Stomach (tissue), 9 donors: Measurements from ENCODE around the gene RPN2. TPM values are rescaled to one million over a fixed set of nuclear protein-coding genes. Genes with fewer than 3 reads are reported as not detected.
A peak's percentile ranks its signal among the peaks of the same experiment; 100 is the strongest.

ENCODE experiments used
- DNase-seq, 2 donors: peaks; one replicate each; pipeline versions ENCODE4 v3.0.0 to v3.0.0-alpha.2; 2013 to 2019
- H3K27ac ChIP-seq, 5 donors: fragments of 200-600 bp in 4 of 5; sonication (generic) in 4 of 5; one replicate each; pipeline ENCODE4 v1.5.1; 2013 to 2019; ENCODE audit warnings: mild to moderate bottlenecking in 1 of 5, moderate library complexity in 1 of 5
- H3K27me3 ChIP-seq, 3 donors: fragments of 200-600 bp; sonication (generic); one replicate each; pipeline ENCODE4 v1.5.1; 2017 to 2019; ENCODE audit warnings: mixed run types in 1 of 3
- H3K36me3 ChIP-seq, 4 donors: fragments of 200-600 bp; sonication (generic); 1 replicate in 3 of 4; 2 replicates in 1 of 4; pipeline ENCODE4 v1.5.1; 2016 to 2019
- H3K4me1 ChIP-seq, 4 donors: fragments of 200-600 bp; sonication (generic); one replicate each; pipeline ENCODE4 v1.5.1; 2016 to 2019
- H3K4me3 ChIP-seq, 4 donors: fragments of 200-600 bp; sonication (generic) in 3 of 4; one replicate each; pipeline ENCODE4 v1.5.1; 2016 to 2019; ENCODE audit warnings: mild to moderate bottlenecking in 1 of 4
- H3K9me3 ChIP-seq, 4 donors: fragments of 200-600 bp; sonication (generic); one replicate each; pipeline ENCODE4 v1.5.1; 2016 to 2019
- CTCF ChIP-seq, 7 experiments: fragments of 450-650 bp in 4 of 7; fragments of 200-600 bp in 3 of 7; sonication (generic) in 3 of 7; IDR thresholded peaks; one replicate each; pipeline ENCODE4 v1.5.1; 2016 to 2019; ENCODE audit warnings: antibody characterized with exemption in 7 of 7, control low read depth in 2 of 7, mild to moderate bottlenecking in 1 of 7
- EP300 ChIP-seq: sonication (generic); formaldehyde crosslinking; IDR thresholded peaks from one replicate; pipeline ENCODE4 v1.6.1; 2017; ENCODE audit warnings: antibody characterized with exemption
- POLR2A ChIP-seq, 4 donors: fragments of 450-650 bp; IDR thresholded peaks; one replicate each; pipeline ENCODE4 v1.6.1; 2016; ENCODE audit warnings: antibody characterized with exemption in 4 of 4, control low read depth in 2 of 4, mild to moderate bottlenecking in 1 of 4, moderate library complexity in 1 of 4
- POLR2AphosphoS5 ChIP-seq, 3 donors: sonication (generic); formaldehyde crosslinking; IDR thresholded peaks; one replicate each; pipeline ENCODE4 v1.6.1; 2016; ENCODE audit warnings: antibody characterized with exemption in 3 of 3
- WGBS, 5 donors: extraction: QIAGEN DNeasy Blood & Tissue Kit in 3 of 5; methylation state at CpG; one replicate each; pipeline versions ENCODE4 v1.1.5 to v1.1.7; 2013 to 2018; 5-methylcytosine and 5-hydroxymethylcytosine counted together
- intact Hi-C: fragments of 100-400 bp; cut with DNase I; formaldehyde crosslinking; loops from one replicate; pipeline ENCODE4 v1.15.1; 2023; ENCODE audit warnings: low total_unique reads
- polyA plus RNA-seq, 3 donors: library from polyadenylated mRNA; stranded (reverse); fragments of 200-250 nt; gene quantifications; one replicate each; pipeline ENCODE4 v1.2.3, GENCODE V29; 2013
- total RNA-seq, 5 donors: library from RNA; depleted of rRNA; stranded (reverse); fragments of >200 nt; gene quantifications; one replicate each; pipeline versions ENCODE4 v1.1.0 to v1.2.3, GENCODE V29; 2014 to 2016
- donor health status: healthy with polysubstance abuse.
- donor health status: Bipolar disorder and iron deficiency.
- donor health status: healthy.

Gene RPN2
- total and polyA plus RNA-seq, 8 donors: 32.5 to 163 (median 85.3) TPM

- H3K4me1 ChIP-seq: peaks cover 27 to 59% (median 45%) of the 10 kb centered on the region in 4 donors
- TF ChIP-seq CTCF (IDR thresholded peaks at IDR 0.05) (no peak), POLR2A (IDR thresholded peaks at IDR 0.05) (no peak), EP300 (no peak), POLR2AphosphoS5 (IDR thresholded peaks at IDR 0.05) (no peak)
- intact Hi-C loops: no loop called here
- no peaks in the 10 kb centered on the region for H3K9me3 ChIP-seq
- 4 to 6% (median 5%) methylated on average over 11 to 15 of the region's 15 CpGs for WGBS, 5 donors
- no peaks in the 10 kb centered on the region for H3K27me3 ChIP-seq
- DNase-seq: no peak
- H3K27ac ChIP-seq: peak overlapping the region; percentile 95 to 98 (median 98)
- peaks cover 11 to 19% (median 15%) of the 10 kb centered on the region in 4 donors for H3K36me3 ChIP-seq
- peak overlapping the region; percentile 85 to 97 (median 91) for H3K4me3 ChIP-seq
Measured at GRCh38 chr20:37179683-37180524, 774 bp downstream of the RPN2 start.

GRCh38 chr20:37185686-37186085, 6.6 kb downstream of the RPN2 start:
- intact Hi-C loops: no loop called here
- Histone ChIP-seq H3K27me3 (no peaks in the 10 kb centered on the region), H3K36me3 (peaks cover 30 to 71% (median 59%) of the 10 kb centered on the region in 4 donors), H3K4me1 (peaks cover 25 to 64% (median 42%) of the 10 kb centered on the region in 4 donors), H3K9me3 (no peaks in the 10 kb centered on the region), H3K27ac (no peak overlapping the region), H3K4me3 (no peak overlapping the region)
- 92 to 97% (median 93%) methylated on average over 5 of the region's 5 CpGs for WGBS, 5 donors
- DNase-seq: no peak
- no peak for TF ChIP-seq POLR2AphosphoS5 (IDR thresholded peaks at IDR 0.05)
- TF ChIP-seq CTCF (IDR thresholded peaks at IDR 0.05): no peak
- TF ChIP-seq EP300: no peak
- TF ChIP-seq POLR2A (IDR thresholded peaks at IDR 0.05): no peak

- intact Hi-C loops: no loop called here
- peaks cover 18 to 64% (median 40%) of the 10 kb centered on the region in 4 donors for H3K4me1 ChIP-seq
- no peaks in the 10 kb centered on the region for H3K9me3 ChIP-seq
- TF ChIP-seq POLR2A (IDR thresholded peaks at IDR 0.05) (no peak), CTCF (IDR thresholded peaks at IDR 0.05) (no peak), EP300 (no peak), POLR2AphosphoS5 (IDR thresholded peaks at IDR 0.05) (no peak)
- DNase-seq: no peak
- H3K4me3 ChIP-seq: no peak overlapping the region
- 80 to 97% (median 89%) methylated on average over 6 to 7 of the region's 7 CpGs for WGBS, 5 donors
- H3K27ac ChIP-seq: no peak overlapping the region
- no peaks in the 10 kb centered on the region for H3K27me3 ChIP-seq
- H3K36me3 ChIP-seq: peaks cover 30 to 79% (median 59%) of the 10 kb centered on the region in 4 donors
Measured at GRCh38 chr20:37188787-37189186, 9.7 kb downstream of the RPN2 start.

GRCh38 chr20:37189416-37190016, 10.4 kb downstream of the RPN2 start:
- no peak for TF ChIP-seq POLR2AphosphoS5 (IDR thresholded peaks at IDR 0.05)
- no peak for TF ChIP-seq CTCF (IDR thresholded peaks at IDR 0.05)
- Histone ChIP-seq H3K4me3 (no peak overlapping the region), H3K4me1 (peaks cover 19 to 64% (median 40%) of the 10 kb centered on the region in 4 donors), H3K27me3 (no peaks in the 10 kb centered on the region), H3K36me3 (peaks cover 23 to 79% (median 55%) of the 10 kb centered on the region in 4 donors), H3K27ac (no peak overlapping the region), H3K9me3 (no peaks in the 10 kb centered on the region)
- WGBS, 5 donors: 33 to 47% (median 40%) methylated on average over 6 of the region's 6 CpGs
- DNase-seq: no peak
- intact Hi-C loops: no loop called here
